GM21528 (cell line): ENCODE data around the gene GYG2.
"Not testable (repeated sequence)": the region's sequence is repeated elsewhere in the genome, so short reads cannot be mapped to it uniquely, and the experiment has no call there.

Experiments used
- ATAC-seq: cut with Tn5 transposase; IDR thresholded peaks from one replicate; pipeline ENCODE4 v1.9.1; 2021; ENCODE audit warnings: mild to moderate bottlenecking, moderate library complexity; ENCODE audit not compliant: unreplicated experiment, low FRiP score

Gene GYG2

DNA sequence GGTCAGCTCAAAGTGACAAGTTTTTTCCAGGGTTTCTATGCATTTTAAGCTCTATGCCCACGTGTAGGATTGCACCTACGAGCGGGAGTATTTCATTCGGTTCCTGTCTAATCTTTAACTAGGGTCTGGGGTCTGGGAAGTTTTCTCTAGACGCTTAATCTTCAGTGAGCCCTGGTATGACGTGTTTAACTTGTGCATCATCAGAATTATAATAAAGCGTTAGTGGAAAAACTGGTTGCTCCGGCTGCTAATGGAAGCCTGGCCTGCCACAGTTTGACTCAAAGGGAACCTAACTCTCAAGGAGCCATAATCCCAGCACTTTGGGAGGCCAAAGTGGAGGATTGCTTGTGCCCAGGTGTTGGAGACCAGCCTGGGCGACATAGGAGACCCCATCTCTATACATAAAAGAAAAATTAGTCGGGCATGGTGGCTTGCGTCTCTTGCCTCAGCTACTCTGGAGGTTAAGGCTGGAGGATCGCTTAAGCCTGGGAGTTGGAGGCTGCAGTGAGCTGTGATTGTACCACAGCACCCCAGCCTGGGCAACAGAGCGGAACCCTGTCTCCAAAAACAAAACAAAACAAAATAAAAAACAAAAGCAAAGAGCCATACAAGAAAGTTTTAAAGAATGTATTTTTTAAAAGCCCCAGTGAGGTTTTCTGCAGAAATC is 70.2 kb downstream of the GYG2 start:
- no peak for ATAC-seq

GRCh38 chrX:2901367-2902036 is 72.8 kb downstream of the GYG2 start:
- ATAC-seq = no peak

- no peak for ATAC-seq
Observed at GRCh38 chrX:2902841-2903240, 74.1 kb downstream of the GYG2 start.

DNA sequence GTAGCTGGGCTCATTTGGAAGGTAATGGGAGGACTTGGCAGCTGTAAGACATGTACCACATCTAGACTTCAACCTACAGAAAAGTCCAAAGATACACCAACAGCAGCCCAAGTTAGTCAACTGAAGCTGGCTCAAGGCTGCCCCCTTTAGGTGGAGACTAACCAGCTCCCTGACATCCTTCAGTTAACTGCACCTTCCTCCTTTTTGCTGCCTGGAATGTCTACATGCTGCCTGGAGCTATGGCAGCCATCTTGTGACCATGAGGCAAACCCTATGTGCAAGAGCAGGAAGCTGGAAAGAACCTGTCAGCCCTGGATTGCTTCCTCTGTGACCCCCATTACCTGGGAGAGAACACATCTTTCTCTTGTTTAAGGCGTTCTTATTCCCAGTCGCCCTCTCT is 74.6 kb downstream of the GYG2 start:
- ATAC-seq = no peak

DNA sequence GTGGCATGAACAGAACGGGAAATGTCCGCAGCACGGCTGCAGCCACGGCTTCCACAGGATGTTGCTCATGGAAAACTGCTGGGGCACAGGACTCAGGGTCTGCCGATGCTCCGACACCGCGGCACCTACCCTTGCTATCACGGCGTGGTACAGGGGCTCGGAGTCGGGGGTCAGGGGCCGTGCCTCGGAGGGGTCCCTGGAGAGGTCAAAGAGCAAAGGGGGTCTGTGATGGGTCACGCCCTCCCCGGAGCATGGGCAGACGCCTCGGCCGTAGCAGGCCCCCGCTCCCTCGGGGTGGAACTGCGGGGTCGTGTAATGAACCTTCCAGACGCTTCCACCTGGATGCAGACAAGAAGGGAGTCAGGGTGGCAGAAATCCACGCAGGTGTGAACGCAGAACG is 78.6 kb downstream of the GYG2 start:
- ATAC-seq = no peak

- no peak for ATAC-seq
Observed at GRCh38 chrX:2908125-2908685, 79.5 kb downstream of the GYG2 start.

DNA sequence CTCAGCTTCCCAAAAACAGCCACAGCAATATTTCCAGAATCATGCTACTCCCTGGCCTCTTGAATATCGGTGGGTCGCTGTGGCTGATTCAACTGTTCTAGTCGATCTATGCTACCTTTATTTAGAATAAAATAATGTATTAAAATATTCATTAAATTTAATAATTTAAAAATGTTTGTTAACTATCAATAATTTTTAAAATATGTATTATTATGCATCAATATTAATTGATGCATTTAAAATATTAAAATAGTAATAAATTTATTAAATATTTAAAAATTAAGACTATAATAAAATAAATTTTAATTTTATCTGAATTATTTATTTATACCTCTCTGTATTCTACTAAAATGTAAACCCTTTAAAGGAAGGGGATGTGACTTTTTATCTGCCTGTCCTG is 81.4 kb downstream of the GYG2 start:
- no peak for ATAC-seq

DNA sequence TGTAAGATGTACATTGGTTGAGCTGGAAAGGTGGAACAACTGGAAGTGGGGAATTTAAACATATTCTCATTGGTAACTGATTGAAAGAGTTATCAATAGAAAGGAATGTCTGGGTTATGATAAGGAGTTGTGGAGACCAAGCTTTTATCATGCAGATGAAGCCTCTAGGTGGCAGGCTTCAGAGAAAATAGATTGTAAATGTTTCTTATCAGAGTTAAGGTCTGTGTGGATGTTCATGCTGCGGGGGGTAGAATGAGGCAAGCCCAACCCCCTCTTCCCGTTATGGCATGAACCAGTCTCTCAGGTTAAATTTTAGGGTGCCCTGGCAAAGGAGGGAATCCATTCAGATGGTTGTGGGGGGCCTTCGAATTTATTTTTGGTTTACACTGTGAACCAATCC is 84.4 kb downstream of the GYG2 start:
- ATAC-seq = no peak

GRCh38 chrX:2917767-2918166 is 89.0 kb downstream of the GYG2 start:
- ATAC-seq = no peak

GRCh38 chrX:2921193-2921592 is 92.5 kb downstream of the GYG2 start:
- ATAC-seq = no peak

DNA sequence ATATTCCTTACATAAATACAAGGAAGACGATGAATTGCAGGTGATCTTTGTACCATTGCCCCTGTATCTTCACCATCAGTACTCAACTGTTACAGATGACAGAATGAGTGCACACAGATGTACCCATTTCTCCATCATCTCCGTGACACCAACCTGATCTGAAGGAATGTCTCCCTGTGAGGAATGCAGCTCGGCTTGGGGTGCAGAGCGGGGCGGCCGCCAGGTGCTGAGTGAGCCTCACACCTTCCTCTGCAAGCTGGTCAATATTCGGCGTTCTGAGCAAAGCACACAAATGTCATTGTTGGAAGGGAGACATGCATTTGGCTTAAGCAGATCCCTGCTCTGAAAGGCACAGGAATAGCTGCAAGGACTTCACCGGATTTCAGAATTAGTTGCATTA is 93.0 kb downstream of the GYG2 start:
- ATAC-seq = no peak

- no peak for ATAC-seq
Observed at GRCh38 chrX:2924151-2924550, 95.4 kb downstream of the GYG2 start.

GRCh38 chrX:2926255-2926654 is 97.5 kb downstream of the GYG2 start:
- not testable (repeated sequence) for ATAC-seq

DNA sequence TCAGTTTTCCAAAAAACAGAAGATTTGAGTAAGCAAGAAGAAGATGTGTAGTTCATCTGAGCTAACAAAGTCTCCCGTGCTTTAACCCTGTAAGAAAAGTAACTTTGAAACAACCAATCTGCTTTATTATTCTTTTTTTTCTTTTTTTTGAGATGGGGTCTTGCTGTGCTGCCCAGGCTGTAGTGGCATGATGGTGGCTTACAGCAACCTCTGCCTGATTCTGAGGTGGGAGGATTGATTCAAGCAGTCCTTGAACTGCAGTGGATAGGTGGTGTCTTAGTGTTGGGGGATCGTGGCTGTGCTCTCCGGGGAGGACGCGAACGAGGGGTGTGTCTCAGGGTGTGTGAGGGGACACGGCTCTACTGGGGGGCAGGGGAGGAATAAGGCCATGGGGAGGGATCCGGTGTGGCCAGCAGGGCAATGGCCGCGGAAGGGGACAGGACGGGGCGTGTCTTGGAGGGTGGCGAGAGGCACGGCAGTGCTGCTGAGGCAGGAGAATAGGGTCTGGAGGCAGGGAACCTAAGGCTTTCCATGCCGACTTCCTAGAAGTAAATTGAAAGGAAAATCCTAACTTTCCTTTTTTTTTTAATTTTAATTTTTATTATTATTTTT is 98.0 kb downstream of the GYG2 start:
- ATAC-seq = no peak

DNA sequence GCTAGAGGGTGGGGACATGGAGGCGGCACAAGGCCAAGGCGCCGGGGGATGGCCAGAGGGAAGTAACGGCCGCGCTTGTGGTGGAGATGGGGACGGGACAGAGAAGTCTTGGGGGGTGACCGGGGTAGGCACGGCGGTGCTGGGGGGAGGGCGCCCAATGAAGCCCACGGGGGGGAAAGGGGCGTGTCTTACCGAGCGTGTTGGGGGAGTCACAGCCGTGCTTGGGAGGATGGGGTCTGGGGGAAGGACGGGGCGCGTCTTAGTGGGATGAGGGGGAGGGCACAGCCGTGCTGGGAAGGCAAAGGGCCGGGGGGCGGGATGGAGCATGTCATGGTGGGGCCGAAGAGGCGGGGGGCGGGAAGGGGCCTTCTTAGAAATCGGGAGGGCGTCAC is 99.5 kb downstream of the GYG2 start:
- ATAC-seq = no peak

- ATAC-seq = peak; percentile 94
Observed at GRCh38 chrX:2928583-2929434, 100.1 kb downstream of the GYG2 start, which contains the start of gene ARSD. TSS of gene ARSD (minus strand) at chrX:2929339. CDS start at chrX:2929275, 64 bp downstream.

DNA sequence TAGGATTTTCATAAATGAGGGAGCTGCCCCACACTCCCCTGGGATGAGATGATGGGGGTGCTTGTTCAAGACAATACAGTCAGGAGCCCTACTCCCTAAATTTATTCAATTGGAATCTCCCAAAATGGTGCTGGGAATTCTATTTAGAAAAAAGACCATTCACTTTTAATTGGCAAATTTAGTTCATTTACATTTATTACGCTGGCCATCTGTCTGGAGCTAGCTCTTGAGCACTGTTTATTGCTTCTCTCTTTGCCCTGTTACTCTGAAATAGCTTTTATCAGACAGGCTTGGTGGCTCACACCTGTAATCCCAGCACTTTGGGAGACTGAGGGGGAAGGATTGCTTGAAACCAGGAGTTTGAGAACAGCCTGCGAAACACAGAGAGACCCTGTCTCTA is 102.4 kb downstream of the GYG2 start:
- ATAC-seq = no peak

DNA sequence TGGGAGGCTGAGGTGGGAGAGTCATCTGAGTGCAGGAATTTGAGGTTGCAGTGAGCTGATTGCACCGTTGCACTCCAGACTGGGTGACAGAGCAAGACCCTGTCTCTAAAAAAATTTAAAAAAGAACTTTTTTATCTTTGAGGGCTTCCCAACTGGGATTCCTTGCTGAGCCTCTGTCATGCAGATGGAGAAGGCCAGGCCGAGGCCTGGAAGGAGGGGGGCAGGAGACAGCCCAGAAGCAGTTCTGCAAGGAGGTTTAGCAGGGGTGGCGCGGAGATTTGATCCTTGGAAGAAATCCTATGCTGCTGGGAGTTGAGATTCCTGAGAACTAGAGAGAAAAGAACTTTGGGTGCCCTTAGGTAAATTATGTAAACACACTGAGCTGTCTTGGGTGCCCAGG is 102.9 kb downstream of the GYG2 start:
- ATAC-seq = no peak
